ENCODE measurements around the gene C1orf21.

DNA sequence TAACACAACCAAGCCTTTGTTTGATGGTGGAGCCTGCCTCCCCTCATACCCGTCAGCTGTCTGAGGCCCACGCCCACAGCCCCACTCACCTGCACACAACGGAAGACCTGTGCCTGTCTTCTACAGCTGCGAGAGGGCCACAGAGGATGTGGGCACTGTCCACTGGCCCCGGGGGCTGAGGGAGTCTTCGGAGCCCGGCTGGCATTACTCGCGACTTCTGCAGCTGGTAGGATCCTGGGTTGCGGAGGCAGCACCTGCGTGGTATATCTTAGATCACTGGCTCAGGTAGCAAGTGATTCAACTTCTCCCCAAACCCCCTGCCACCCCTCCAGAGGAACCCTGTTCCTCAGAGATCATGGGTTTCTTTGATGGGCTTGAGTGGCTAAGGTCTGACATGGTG, 257.9 kb downstream of the C1orf21 start:
- TF ChIP-seq, protein P1, sequence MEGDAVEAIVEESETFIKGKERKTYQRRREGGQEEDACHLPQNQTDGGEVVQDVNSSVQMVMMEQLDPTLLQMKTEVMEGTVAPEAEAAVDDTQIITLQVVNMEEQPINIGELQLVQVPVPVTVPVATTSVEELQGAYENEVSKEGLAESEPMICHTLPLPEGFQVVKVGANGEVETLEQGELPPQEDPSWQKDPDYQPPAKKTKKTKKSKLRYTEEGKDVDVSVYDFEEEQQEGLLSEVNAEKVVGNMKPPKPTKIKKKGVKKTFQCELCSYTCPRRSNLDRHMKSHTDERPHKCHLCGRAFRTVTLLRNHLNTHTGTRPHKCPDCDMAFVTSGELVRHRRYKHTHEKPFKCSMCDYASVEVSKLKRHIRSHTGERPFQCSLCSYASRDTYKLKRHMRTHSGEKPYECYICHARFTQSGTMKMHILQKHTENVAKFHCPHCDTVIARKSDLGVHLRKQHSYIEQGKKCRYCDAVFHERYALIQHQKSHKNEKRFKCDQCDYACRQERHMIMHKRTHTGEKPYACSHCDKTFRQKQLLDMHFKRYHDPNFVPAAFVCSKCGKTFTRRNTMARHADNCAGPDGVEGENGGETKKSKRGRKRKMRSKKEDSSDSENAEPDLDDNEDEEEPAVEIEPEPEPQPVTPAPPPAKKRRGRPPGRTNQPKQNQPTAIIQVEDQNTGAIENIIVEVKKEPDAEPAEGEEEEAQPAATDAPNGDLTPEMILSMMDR (IDR thresholded peaks at IDR 0.05): no peak
- no peak for TF ChIP-seq EZH2 (IDR thresholded peaks at IDR 0.05; ENCODE audit: borderline replicate concordance, insufficient read depth, low read depth, low read length, poor library complexity, severe bottlenecking)
